ENCODE measurements around the gene DNPEP. TPM values are rescaled to one million over a fixed set of nuclear protein-coding genes. Genes with fewer than 3 reads are reported as not detected.
"Not testable (repeated sequence)": the region's sequence is repeated elsewhere in the genome, so short reads cannot be mapped to it uniquely, and the experiment has no call there.

DNPEP gene
- total and polyA plus RNA-seq, 8 donors = 21.0 to 89.4 (median 27.3) TPM

DNA sequence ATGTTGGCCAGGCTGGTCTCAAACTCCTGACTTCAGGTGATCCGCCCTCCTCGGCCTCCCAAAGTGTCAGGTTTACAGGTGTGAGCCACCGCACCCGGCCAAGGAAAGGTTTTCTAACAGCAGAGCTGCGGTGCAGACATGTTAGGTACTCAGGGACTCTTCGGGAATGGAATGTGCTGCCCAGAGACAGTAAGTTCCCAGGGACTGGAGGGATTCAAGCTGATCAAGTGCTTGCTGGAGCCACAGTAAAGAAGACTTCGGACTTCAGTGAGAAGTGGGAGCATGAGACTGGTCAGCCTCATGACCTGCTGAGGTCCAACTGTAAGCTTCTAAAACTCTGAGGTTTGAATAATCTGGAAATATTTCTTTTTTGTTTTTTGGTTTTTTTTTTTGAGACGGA is 22.7 kb upstream of the DNPEP start:
- no peaks in the 10 kb centered on the region for H3K4me1 ChIP-seq
- FAIRE-seq (no peak), ATAC-seq (no peak), DNase-seq (no peak)
- H3K4me3 ChIP-seq = no peak overlapping the region
- H3K9me3 ChIP-seq = no peaks in the 10 kb centered on the region
- H3K27ac ChIP-seq = no peak overlapping the region
- WGBS, 2 donors = 81 to 87% methylated on average over 8 of the region's 8 CpGs
- intact Hi-C loops (cut with DNase I) = no loop called here
- TF ChIP-seq, protein P1, sequence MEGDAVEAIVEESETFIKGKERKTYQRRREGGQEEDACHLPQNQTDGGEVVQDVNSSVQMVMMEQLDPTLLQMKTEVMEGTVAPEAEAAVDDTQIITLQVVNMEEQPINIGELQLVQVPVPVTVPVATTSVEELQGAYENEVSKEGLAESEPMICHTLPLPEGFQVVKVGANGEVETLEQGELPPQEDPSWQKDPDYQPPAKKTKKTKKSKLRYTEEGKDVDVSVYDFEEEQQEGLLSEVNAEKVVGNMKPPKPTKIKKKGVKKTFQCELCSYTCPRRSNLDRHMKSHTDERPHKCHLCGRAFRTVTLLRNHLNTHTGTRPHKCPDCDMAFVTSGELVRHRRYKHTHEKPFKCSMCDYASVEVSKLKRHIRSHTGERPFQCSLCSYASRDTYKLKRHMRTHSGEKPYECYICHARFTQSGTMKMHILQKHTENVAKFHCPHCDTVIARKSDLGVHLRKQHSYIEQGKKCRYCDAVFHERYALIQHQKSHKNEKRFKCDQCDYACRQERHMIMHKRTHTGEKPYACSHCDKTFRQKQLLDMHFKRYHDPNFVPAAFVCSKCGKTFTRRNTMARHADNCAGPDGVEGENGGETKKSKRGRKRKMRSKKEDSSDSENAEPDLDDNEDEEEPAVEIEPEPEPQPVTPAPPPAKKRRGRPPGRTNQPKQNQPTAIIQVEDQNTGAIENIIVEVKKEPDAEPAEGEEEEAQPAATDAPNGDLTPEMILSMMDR (IDR thresholded peaks at IDR 0.05) = no peak
- H3K36me3 ChIP-seq = no peaks in the 10 kb centered on the region
- peaks cover 0 to 3% (median 0%) of the 10 kb centered on the region in 4 donors for H3K27me3 ChIP-seq

DNA sequence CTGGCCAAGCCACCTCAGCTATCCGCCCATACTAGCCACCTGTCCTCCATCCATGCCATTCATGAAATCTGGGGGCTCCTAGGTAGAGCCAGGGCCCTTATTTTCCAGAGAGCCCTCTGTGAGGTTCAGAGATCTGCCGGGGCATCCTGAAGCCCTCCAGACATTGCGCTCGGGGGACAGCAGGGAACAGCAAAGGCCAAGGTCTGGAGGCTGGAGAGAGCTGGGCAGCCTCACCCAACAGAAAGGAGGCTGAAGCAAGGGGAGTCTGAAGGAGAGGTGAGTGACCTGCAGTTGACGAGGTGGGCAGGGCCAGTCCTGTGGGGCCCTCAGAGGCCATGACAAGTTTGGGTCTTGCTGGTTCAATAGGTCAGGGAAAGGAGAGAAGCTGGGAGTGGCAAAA is 21.9 kb upstream of the DNPEP start:
- no peaks in the 10 kb centered on the region for H3K27me3 ChIP-seq
- no peaks in the 10 kb centered on the region for H3K9me3 ChIP-seq
- FAIRE-seq = no peak
- TF ChIP-seq, protein P1 (IDR thresholded peaks at IDR 0.05) = no peak
- no peak for DNase-seq
- 93 to 94% methylated on average over 5 of the region's 5 CpGs for WGBS, 2 donors
- no peaks in the 10 kb centered on the region for H3K4me1 ChIP-seq
- no peak overlapping the region for H3K4me3 ChIP-seq
- intact Hi-C loops (cut with DNase I) = loop anchor here in 2 of 3 donors (5.0 kb wide), 1 partner anchor 118 kb away; no protein-coding TSS in a partner anchor
- no peak overlapping the region for H3K27ac ChIP-seq
- no peaks in the 10 kb centered on the region for H3K36me3 ChIP-seq
- no peak for ATAC-seq

DNA sequence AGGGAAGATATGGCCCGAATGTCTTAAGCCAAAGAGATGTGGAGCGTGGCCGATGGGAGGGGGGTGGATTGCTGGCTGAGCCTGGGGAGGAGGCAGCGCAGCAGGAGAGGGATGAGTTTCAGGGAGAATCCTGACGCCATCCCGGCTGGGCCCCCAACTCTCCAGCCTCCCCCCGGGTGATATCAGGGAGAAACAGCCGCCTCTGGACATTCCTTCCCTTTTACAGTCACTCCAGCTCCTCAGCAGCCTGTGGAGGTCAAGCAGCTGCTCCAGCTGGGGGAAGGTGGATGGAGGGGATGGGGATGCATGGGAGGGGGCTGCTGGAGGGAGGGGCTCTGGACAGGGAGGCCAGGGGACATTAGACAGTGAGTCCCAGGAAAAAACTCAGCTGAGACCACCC is 20.9 kb upstream of the DNPEP start:
- Histone ChIP-seq H3K4me1 (no peaks in the 10 kb centered on the region), H3K4me3 (no peak overlapping the region), H3K27me3 (no peaks in the 10 kb centered on the region), H3K36me3 (no peaks in the 10 kb centered on the region), H3K27ac (no peak overlapping the region), H3K9me3 (no peaks in the 10 kb centered on the region)
- intact Hi-C loops (cut with DNase I) = loop anchor here in 2 of 3 donors (5.0 kb wide), 1 partner anchor 119 kb away; no protein-coding TSS in a partner anchor
- ATAC-seq (no peak), FAIRE-seq (no peak), DNase-seq (no peak)
- WGBS, 2 donors = 56 to 66% methylated on average over 7 to 8 of the region's 8 CpGs
- TF ChIP-seq, protein P1 (IDR thresholded peaks at IDR 0.05) = no peak

DNA sequence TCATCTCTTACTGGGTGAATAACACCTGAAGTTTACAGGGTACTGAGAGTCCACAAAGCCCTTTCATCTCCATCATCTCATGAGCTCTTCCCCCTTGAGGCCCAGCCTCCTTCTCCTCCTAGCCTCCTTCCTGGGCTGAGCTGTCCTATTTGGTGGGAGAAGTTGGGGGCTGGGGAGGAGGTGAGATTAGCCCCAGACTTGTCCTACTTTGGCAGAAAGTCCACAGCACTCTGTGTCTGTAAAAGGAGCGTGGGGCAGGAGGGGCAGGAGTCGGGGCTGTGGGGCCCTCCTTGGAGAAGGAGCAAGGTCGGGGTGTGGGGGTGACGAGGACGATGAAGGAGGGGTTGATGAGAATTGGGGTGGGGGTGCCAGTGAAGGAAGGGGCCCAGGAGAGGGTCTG is 20.5 kb upstream of the DNPEP start:
- intact Hi-C loops (cut with DNase I) = loop anchor here in 2 of 3 donors (5.0 kb wide), 1 partner anchor 119 kb away; no protein-coding TSS in a partner anchor
- Histone ChIP-seq H3K4me1 (no peaks in the 10 kb centered on the region), H3K27me3 (no peaks in the 10 kb centered on the region), H3K4me3 (no peak overlapping the region), H3K9me3 (no peaks in the 10 kb centered on the region), H3K27ac (no peak overlapping the region), H3K36me3 (no peaks in the 10 kb centered on the region)
- WGBS, 2 donors = 55 to 77% methylated on average over 4 to 5 of the region's 5 CpGs
- DNase-seq (no peak), ATAC-seq (no peak), FAIRE-seq (no peak)
- TF ChIP-seq, protein P1 (IDR thresholded peaks at IDR 0.05) = no peak

DNA sequence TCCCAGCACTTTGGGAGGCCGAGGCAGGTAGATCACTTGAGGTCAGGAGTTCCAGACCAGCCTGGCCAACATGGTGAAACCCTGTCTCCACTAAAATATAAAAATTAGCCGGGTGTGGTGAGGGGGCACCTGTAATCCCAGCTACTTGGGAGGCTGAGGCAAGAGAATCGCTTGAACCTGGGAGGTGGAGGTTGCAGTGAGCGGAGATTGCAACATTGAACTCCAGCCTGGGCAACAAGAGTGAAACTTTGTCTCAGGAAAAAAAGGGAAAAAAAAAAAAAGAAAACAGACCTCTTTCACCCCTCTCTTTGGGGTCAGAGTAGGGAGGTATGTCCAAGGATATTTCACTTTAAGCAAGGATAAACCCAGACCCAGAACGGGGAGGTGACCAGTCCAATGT is 19.6 kb upstream of the DNPEP start:
- H3K27me3 ChIP-seq, H3K4me3 ChIP-seq, H3K27ac ChIP-seq, FAIRE-seq, DNase-seq, H3K36me3 ChIP-seq, H3K9me3 ChIP-seq, ATAC-seq, H3K4me1 ChIP-seq: not testable (repeated sequence)
- 54 to 60% methylated on average over 5 of the region's 5 CpGs for WGBS, 2 donors
- intact Hi-C loops (cut with DNase I) = loop anchor here in 2 of 3 donors (5.0 kb wide), 1 partner anchor 120 kb away; no protein-coding TSS in a partner anchor

All from pancreas (tissue), 10 donors.